Fibroblast of lung (primary cell): ENCODE data around the gene GPR55. TPM values are rescaled to one million over a fixed set of nuclear protein-coding genes. Genes with fewer than 3 reads are reported as not detected.
"Not testable (repeated sequence)": the region's sequence is repeated elsewhere in the genome, so short reads cannot be mapped to it uniquely, and the experiment has no call there.

Experiments used
- DNase-seq, 2 donors: peaks; one replicate each; pipeline versions ENCODE4 v3.0.0 to v3.0.0-alpha.2; 2010; ENCODE audit warnings: low read depth in 2 of 2
- H2AFZ ChIP-seq: 2 replicates; pipeline ENCODE4 v1.5.1; 2012; ENCODE audit warnings: low read length, control low read depth, inconsistent platforms
- H3K27ac ChIP-seq: 2 replicates; pipeline ENCODE4 v1.5.1; 2011; ENCODE audit warnings: low read length, control low read depth; ENCODE audit not compliant: insufficient read depth
- H3K27me3 ChIP-seq: 2 replicates; pipeline ENCODE4 v1.5.1; 2011; ENCODE audit warnings: mild to moderate bottlenecking, low read length; ENCODE audit not compliant: control insufficient read depth, insufficient read depth
- H3K36me3 ChIP-seq: 2 replicates; pipeline ENCODE4 v1.5.1; 2011; ENCODE audit warnings: low read length; ENCODE audit not compliant: control insufficient read depth, insufficient read depth
- H3K4me1 ChIP-seq: 2 replicates; pipeline ENCODE4 v1.5.1; 2011; ENCODE audit warnings: low read length; ENCODE audit not compliant: control insufficient read depth, insufficient read depth; ENCODE audit errors: extremely low read depth
- H3K4me2 ChIP-seq: 2 replicates; pipeline ENCODE4 v1.5.1; 2011; ENCODE audit warnings: low read length, control low read depth; ENCODE audit not compliant: insufficient read depth; ENCODE audit errors: extremely low read depth
- H3K4me3 ChIP-seq, 4 experiments: fragments of 200-600 bp in 1 of 4; sonication (generic) in 1 of 4; replicated peaks in 1 of 4; 2 replicates each; pipeline ENCODE4 v1.5.1; 2011 to 2016; ENCODE audit warnings: low read length in 4 of 4, low read depth in 3 of 4, mild to moderate bottlenecking in 3 of 4, control low read depth in 2 of 4, inconsistent platforms in 1 of 4, mixed read lengths in 1 of 4; ENCODE audit not compliant: insufficient read depth in 1 of 4; ENCODE audit errors: control extremely low read depth in 1 of 4
- H3K79me2 ChIP-seq: 2 replicates; pipeline ENCODE4 v1.5.1; 2012; ENCODE audit warnings: mild to moderate bottlenecking, low read length, inconsistent platforms; ENCODE audit not compliant: control insufficient read depth, insufficient read depth
- H3K9ac ChIP-seq: 2 replicates; pipeline ENCODE4 v1.5.1; 2011; ENCODE audit warnings: mild to moderate bottlenecking, low read length, control low read depth; ENCODE audit not compliant: insufficient read depth
- H3K9me3 ChIP-seq: 2 replicates; pipeline ENCODE4 v1.5.1; 2012; ENCODE audit warnings: low read depth, low read length; ENCODE audit not compliant: control insufficient read depth, insufficient read depth
- H4K20me1 ChIP-seq: 2 replicates; pipeline ENCODE4 v1.5.1; 2011; ENCODE audit warnings: low read length; ENCODE audit not compliant: control insufficient read depth, insufficient read depth; ENCODE audit errors: extremely low read depth
- EZH2 ChIP-seq: IDR thresholded peaks from 2 replicates; pipeline ENCODE4 v1.5.1; 2012; ENCODE audit warnings: low read length, control low read depth, mild to moderate bottlenecking; ENCODE audit errors: missing control alignments
- polyA plus RNA-seq, 2 donors: library from polyadenylated mRNA; depleted of rRNA in 1 of 2; stranded (reverse) in 1 of 2; unstranded in 1 of 2; fragments of >200 nt; gene quantifications; 2 replicates each; pipeline ENCODE4 v1.2.1, GENCODE V29; 2011 to 2012; ENCODE audit warnings: missing spikeins in 1 of 2
- total RNA-seq: library from RNA; depleted of rRNA; stranded (reverse); fragments of >200 nt; gene quantifications from 2 replicates; pipeline ENCODE4 v1.2.1, GENCODE V29; 2014
- TF ChIP-seq, protein P1 (sequence below), 2 donors: IDR thresholded peaks in 1 of 2; conservative IDR thresholded peaks in 1 of 2; 1 replicate in 1 of 2; 2 replicates in 1 of 2; pipeline ENCODE4 v1.5.1; 2011 to 2012; ENCODE audit warnings: low read length in 2 of 2, control low read depth in 1 of 2, inconsistent platforms in 1 of 2, low read depth in 1 of 2, mild to moderate bottlenecking in 1 of 2

GPR55 gene
- total and polyA plus RNA-seq, 2 donors (not counting 1 experiment from before 2014, with no cell fraction given): not detected

DNA sequence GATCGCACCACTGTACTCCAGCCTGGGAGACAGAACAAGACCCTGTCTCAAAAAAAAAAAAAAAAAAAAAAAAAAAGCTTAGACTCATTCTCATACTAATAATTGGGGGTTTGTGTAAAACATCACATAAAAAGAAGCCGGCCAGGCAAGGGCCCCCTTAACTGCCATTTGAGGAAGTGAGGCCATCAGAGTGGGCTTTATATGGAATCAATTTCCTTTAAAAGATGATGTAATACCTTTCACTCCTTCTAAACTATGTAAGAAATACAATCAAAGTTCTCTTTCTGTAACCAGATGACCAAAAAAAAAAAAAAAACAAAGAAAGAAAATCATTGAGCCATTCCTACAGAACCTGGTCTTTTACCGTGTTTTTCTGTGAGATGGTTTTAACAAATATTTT is 13.1 kb upstream of the GPR55 start:
- no peak overlapping the region for H3K9ac ChIP-seq
- no peak overlapping the region for H3K4me2 ChIP-seq
- no peaks in the 10 kb centered on the region for H3K9me3 ChIP-seq
- no peak overlapping the region for H3K4me3 ChIP-seq
- no peaks in the 10 kb centered on the region for H3K79me2 ChIP-seq
- no peak overlapping the region for H3K27ac ChIP-seq
- H3K36me3 ChIP-seq: no peaks in the 10 kb centered on the region
- H3K4me1 ChIP-seq: no peaks in the 10 kb centered on the region
- H4K20me1 ChIP-seq: no peaks in the 10 kb centered on the region
- no peak overlapping the region for H2AFZ ChIP-seq
- TF ChIP-seq, protein P1, sequence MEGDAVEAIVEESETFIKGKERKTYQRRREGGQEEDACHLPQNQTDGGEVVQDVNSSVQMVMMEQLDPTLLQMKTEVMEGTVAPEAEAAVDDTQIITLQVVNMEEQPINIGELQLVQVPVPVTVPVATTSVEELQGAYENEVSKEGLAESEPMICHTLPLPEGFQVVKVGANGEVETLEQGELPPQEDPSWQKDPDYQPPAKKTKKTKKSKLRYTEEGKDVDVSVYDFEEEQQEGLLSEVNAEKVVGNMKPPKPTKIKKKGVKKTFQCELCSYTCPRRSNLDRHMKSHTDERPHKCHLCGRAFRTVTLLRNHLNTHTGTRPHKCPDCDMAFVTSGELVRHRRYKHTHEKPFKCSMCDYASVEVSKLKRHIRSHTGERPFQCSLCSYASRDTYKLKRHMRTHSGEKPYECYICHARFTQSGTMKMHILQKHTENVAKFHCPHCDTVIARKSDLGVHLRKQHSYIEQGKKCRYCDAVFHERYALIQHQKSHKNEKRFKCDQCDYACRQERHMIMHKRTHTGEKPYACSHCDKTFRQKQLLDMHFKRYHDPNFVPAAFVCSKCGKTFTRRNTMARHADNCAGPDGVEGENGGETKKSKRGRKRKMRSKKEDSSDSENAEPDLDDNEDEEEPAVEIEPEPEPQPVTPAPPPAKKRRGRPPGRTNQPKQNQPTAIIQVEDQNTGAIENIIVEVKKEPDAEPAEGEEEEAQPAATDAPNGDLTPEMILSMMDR (conservative IDR thresholded peaks at IDR 0.05 in 1 of 2, IDR thresholded peaks at IDR 0.05 in 1 of 2; ENCODE audit: low read depth in 1 of 2, low read length in 2 of 2): no peak
- TF ChIP-seq EZH2: no peak
- DNase-seq: no peak
- H3K27me3 ChIP-seq: peaks cover 3% of the 10 kb centered on the region

DNA sequence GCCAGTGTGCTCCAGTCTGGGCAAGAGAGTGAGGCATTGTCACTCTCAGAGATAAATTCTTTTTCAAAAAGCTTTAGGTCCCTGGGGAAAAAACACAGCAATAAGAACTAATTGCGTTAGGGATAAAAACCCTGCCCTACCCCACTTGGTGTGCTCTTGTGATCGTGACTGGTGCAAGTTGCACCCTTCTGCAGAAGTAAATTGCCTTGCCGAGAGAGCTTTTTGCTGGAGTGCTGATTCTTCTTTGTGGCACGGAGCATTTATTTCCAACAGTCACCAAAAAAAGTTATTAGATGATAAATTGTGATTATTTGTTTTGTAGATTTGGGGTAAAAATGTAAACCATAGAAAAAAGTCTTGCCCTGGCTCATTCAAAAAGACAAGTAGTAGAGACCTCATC is 12.3 kb upstream of the GPR55 start:
- TF ChIP-seq, protein P1 (conservative IDR thresholded peaks at IDR 0.05 in 1 of 2, IDR thresholded peaks at IDR 0.05 in 1 of 2; ENCODE audit: low read depth in 1 of 2, low read length in 2 of 2): no peak
- H3K79me2 ChIP-seq: no peaks in the 10 kb centered on the region
- no peaks in the 10 kb centered on the region for H3K36me3 ChIP-seq
- no peak overlapping the region for H3K27ac ChIP-seq
- peaks cover 3% of the 10 kb centered on the region for H3K27me3 ChIP-seq
- no peak overlapping the region for H3K4me2 ChIP-seq
- no peak overlapping the region for H3K9ac ChIP-seq
- no peaks in the 10 kb centered on the region for H4K20me1 ChIP-seq
- no peak for DNase-seq
- H3K9me3 ChIP-seq: no peaks in the 10 kb centered on the region
- no peak overlapping the region for H2AFZ ChIP-seq
- peaks cover 2% of the 10 kb centered on the region for H3K4me1 ChIP-seq
- no peak overlapping the region for H3K4me3 ChIP-seq

DNA sequence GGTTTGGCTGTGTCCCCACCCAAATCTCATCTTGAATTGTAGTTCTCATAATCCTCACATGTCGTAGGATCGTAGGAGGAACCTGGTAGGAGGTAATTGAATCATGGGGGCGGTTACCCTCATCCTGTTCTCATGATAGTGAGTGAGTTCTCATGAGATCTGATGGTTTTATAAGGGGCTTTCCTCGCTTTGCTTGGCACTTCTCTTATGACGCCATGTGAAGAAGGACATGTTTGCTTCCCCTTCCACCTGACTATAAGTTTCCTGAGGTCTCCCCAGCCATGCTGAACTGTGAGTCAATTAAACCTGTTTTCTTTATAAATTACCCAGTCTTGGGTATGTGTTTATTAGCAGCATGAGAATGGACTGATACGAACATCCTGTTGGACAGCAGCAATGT is 11.2 kb upstream of the GPR55 start:
- not testable (repeated sequence) for H3K79me2 ChIP-seq, DNase-seq, H3K4me3 ChIP-seq

DNA sequence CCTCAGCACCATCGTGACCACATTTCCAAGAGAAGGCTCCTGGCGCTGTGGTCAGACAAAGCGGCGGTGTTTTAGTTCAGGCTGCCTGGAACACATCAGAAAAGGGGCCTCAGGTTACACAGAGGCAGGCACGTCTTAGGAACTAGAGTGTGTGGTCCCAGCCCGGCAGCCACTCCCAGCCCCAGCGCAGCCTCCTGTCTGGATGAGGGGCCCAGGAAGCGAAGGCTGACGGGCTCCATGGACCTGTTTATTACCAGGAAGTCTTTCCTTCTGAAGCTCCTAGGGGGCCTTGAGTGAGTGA is 10.0 kb upstream of the GPR55 start:
- Histone ChIP-seq H3K79me2 (no peaks in the 10 kb centered on the region), H3K4me1 (peaks cover 2% of the 10 kb centered on the region), H3K4me3 (no peak overlapping the region), H3K9ac (no peak overlapping the region), H3K4me2 (no peak overlapping the region), H3K27me3 (peaks cover 3% of the 10 kb centered on the region), H2AFZ (no peak overlapping the region), H3K9me3 (no peaks in the 10 kb centered on the region), H4K20me1 (no peaks in the 10 kb centered on the region), H3K27ac (no peak overlapping the region), H3K36me3 (no peaks in the 10 kb centered on the region)
- no peak for TF ChIP-seq EZH2
- TF ChIP-seq, protein P1 (conservative IDR thresholded peaks at IDR 0.05 in 1 of 2, IDR thresholded peaks at IDR 0.05 in 1 of 2; ENCODE audit: low read depth in 1 of 2, low read length in 2 of 2): no peak
- DNase-seq: no peak

More for the DNA sequence above, 11.2 kb upstream of the GPR55 start:
- not testable (repeated sequence) for H3K27ac ChIP-seq, H2AFZ ChIP-seq, H3K36me3 ChIP-seq, H3K4me2 ChIP-seq, H4K20me1 ChIP-seq, H3K9ac ChIP-seq, H3K4me1 ChIP-seq, H3K9me3 ChIP-seq, H3K27me3 ChIP-seq
